Panc1 (cell line): Measurements from ENCODE around the gene PNKP. TPM values are rescaled to one million over a fixed set of nuclear protein-coding genes. Genes with fewer than 3 reads are reported as not detected.

ENCODE experiments used
- ATAC-seq: fragments of 200-7000 bp; cut with Tn5 transposase; 2 replicates; pipeline ENCODE4 v1.9.1; 2020; ENCODE audit warnings: mild to moderate bottlenecking, moderate library complexity
- BruUV-seq: library from RNA; stranded (reverse); fragments of 400-500 nt; replicated peaks from 2 replicates; lab custom pipeline; 2021; lab: Mats Ljungman, UMichigan
- CTCF ChIA-PET: fragments of 300-600 bp; sonication (Branson Sonifier 250); formaldehyde crosslinking; loops from one replicate; lab custom pipeline; 2022; ENCODE audit warnings: antibody characterized with exemption; lab: Charles Lee
- POLR2A ChIA-PET: fragments of 300-600 bp; sonication (Branson Sonifier 250); formaldehyde crosslinking; loops from one replicate; lab custom pipeline; 2022; ENCODE audit warnings: antibody characterized with exemption; lab: Charles Lee
- DNase-seq: peaks from one replicate; pipeline ENCODE4 v3.0.0-alpha.2; 2010; ENCODE audit warnings: low read depth, low spot score
- H3K27ac ChIP-seq: 2 replicates; pipeline ENCODE4 v1.5.1; 2011; ENCODE audit warnings: mild to moderate bottlenecking, low read length, inconsistent platforms
- H3K27me3 ChIP-seq: fragments of 200-500 bp; sonication (Bioruptor generic); 2 replicates; pipeline ENCODE4 v1.6.0; 2014; ENCODE audit warnings: low read length, inconsistent platforms; ENCODE audit not compliant: control insufficient read depth, insufficient read depth
- H3K36me3 ChIP-seq: fragments of 200-500 bp; sonication (Bioruptor generic); 2 replicates; pipeline ENCODE4 v1.5.1; 2014; ENCODE audit warnings: inconsistent platforms, mild to moderate bottlenecking, low read length, moderate library complexity; ENCODE audit not compliant: control insufficient read depth, insufficient read depth
- H3K4me1 ChIP-seq: 2 replicates; pipeline ENCODE4 v1.5.1; 2011; ENCODE audit warnings: inconsistent platforms, mild to moderate bottlenecking, low read length, moderate library complexity; ENCODE audit not compliant: control insufficient read depth, insufficient read depth
- H3K4me3 ChIP-seq, 2 experiments: 2 replicates each; pipeline ENCODE4 v1.5.1; 2011 to 2012; ENCODE audit warnings: low read depth in 2 of 2, low read length in 2 of 2, mild to moderate bottlenecking in 2 of 2, inconsistent platforms in 1 of 2, moderate library complexity in 1 of 2
- H3K9me3 ChIP-seq: fragments of 200-500 bp; sonication (Bioruptor generic); 2 replicates; pipeline ENCODE4 v1.5.1; 2014; ENCODE audit warnings: low read depth, mild to moderate bottlenecking, inconsistent platforms, low read length, moderate library complexity; ENCODE audit not compliant: control insufficient read depth, insufficient read depth
- POLR2AphosphoS5 ChIP-seq: IDR thresholded peaks from 2 replicates; pipeline ENCODE4 v1.6.1; 2012; ENCODE audit warnings: mild to moderate bottlenecking, low read depth, low read length, moderate library complexity
- SIN3A ChIP-seq: IDR thresholded peaks from 2 replicates; pipeline ENCODE4 v1.6.1; 2012; ENCODE audit warnings: low read depth, mild to moderate bottlenecking, low read length, moderate library complexity, borderline replicate concordance; ENCODE audit not compliant: insufficient read depth
- TCF7L2 ChIP-seq: IDR thresholded peaks from 2 replicates; pipeline ENCODE4 v1.6.1; 2011; ENCODE audit warnings: mild to moderate bottlenecking, low read depth, low read length, inconsistent platforms
- in situ Hi-C: cut with HindIII; loops from 2 replicates; pipeline ENCODE4 v1.10.0; 2016; ENCODE audit warnings: low sequenced_read_pairs, low pct_unique_long_range_greater_than_20kb
- intact Hi-C: fragments of 100-400 bp; cut with micrococcal nuclease; formaldehyde crosslinking; loops from one replicate; pipeline ENCODE4 v1.10.0; 2022; ENCODE audit not compliant: unreplicated experiment
- total RNA-seq: library from RNA; stranded (reverse); gene quantifications from one replicate; pipeline ENCODE4 v1.2.1, GENCODE V29; 2021; ENCODE audit not compliant: unreplicated experiment
- TF ChIP-seq, protein P1 (sequence below), 2 experiments: IDR thresholded peaks; 2 replicates each; pipeline ENCODE4 v1.6.1; 2011 to 2012; ENCODE audit warnings: low read depth in 2 of 2, control low read depth in 1 of 2, low read length in 1 of 2, mild to moderate bottlenecking in 1 of 2, moderate library complexity in 1 of 2; ENCODE audit not compliant: insufficient read depth in 1 of 2
- TF ChIP-seq, protein P2 (sequence below): fragments of 450-650 bp; IDR thresholded peaks from 2 replicates; pipeline ENCODE4 v1.5.1; 2017; ENCODE audit warnings: mild to moderate bottlenecking

The PNKP gene
- total RNA-seq, 1 experiment from 2014 or later = 76.7 TPM

DNA sequence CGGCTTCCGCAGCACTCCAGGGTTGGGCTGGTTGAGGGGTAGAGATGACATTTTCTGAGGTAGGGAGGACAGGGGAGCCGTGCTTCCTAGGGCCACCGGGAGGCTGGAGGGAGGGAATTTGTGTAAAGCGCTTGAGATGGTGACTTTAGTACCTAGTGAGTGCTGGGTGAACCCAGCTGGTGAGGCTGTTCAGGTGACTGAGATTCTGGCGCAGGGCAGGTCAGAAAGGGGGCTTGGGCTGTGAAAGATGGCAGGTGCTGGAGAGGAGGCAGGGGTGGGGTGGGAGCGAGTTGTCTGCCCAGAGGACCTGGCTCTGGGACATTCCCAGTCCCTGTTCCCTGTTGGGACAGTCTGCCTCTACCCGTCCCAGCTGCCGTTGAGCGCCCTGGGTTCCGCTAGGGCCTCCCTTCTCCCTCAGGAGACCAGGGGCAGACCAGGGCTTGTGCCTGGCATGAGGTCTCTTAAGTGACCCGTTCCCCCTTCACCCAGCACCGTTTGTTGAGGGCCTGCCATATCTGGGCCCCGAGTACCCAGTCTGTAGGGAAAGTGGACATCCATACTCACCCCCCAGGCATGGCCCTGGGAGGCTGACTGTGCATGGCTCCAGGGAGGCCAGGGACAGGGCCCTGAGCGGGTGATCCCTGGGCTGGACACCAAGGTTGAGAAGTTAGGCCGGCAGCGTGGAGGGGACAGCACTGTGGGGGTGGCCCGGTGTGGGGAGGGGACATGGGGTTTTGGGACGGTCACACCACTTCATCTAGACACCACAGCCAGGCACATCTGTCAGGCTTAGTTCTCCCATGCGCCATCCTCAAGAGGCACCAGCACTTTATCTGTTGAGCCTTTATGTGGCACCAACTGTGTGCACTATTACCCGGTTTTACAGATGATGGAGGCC lies 11.5 kb downstream of the PNKP start:
- H3K9me3 ChIP-seq = no peaks in the 10 kb centered on the region
- ATAC-seq = 0 out of 2 replicates have a peak, but pooled peaks have one; percentile 2
- intact Hi-C loops (no loop called here), in situ Hi-C loops (no loop called here)
- peak overlapping the region; percentile 39; the same call in 1 of the 2 replicates for H3K27ac ChIP-seq
- ChIA-PET POLR2A (no interaction called here), CTCF (no interaction called here)
- no peaks in the 10 kb centered on the region for H3K36me3 ChIP-seq
- TF ChIP-seq POLR2AphosphoS5 (peak; percentile 17; the same call in 1 of the 2 replicates), SIN3A (peak; percentile 34), TCF7L2 (no peak)
- BruUV-seq = TSS peak; percentile 54
- H3K4me3 ChIP-seq = no peak overlapping the region
- DNase-seq = no peak
- H3K27me3 ChIP-seq = no peaks in the 10 kb centered on the region
- peaks cover 40% of the 10 kb centered on the region for H3K4me1 ChIP-seq

DNA sequence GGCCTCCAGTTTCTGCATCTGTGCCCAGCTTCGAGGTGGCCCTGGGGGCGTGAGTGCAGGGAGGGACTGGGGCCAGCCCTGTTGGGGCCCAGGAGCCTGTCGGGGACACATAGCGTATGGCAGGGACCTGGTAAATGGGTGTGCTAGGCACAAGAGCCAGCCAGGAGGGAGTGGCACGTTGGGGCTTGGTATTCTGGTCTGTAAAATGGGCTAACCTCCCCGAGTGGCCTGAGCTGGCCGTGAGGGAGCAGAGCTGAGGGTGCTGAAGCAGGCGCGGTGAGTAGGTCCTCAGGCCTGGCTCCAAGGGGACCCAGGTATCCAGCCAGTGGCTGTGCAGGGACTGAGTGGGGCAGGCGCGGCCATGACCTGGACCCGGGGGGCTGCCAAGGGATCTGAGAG lies 12.1 kb downstream of the PNKP start:
- H3K27ac ChIP-seq = peak overlapping the region; percentile 39; the same call in 1 of the 2 replicates
- no peak for DNase-seq
- no peaks in the 10 kb centered on the region for H3K27me3 ChIP-seq
- ATAC-seq = no peak
- no TSS peak for BruUV-seq
- intact Hi-C loops (no loop called here), in situ Hi-C loops (no loop called here)
- no peak overlapping the region for H3K4me3 ChIP-seq
- TF ChIP-seq, protein P1, sequence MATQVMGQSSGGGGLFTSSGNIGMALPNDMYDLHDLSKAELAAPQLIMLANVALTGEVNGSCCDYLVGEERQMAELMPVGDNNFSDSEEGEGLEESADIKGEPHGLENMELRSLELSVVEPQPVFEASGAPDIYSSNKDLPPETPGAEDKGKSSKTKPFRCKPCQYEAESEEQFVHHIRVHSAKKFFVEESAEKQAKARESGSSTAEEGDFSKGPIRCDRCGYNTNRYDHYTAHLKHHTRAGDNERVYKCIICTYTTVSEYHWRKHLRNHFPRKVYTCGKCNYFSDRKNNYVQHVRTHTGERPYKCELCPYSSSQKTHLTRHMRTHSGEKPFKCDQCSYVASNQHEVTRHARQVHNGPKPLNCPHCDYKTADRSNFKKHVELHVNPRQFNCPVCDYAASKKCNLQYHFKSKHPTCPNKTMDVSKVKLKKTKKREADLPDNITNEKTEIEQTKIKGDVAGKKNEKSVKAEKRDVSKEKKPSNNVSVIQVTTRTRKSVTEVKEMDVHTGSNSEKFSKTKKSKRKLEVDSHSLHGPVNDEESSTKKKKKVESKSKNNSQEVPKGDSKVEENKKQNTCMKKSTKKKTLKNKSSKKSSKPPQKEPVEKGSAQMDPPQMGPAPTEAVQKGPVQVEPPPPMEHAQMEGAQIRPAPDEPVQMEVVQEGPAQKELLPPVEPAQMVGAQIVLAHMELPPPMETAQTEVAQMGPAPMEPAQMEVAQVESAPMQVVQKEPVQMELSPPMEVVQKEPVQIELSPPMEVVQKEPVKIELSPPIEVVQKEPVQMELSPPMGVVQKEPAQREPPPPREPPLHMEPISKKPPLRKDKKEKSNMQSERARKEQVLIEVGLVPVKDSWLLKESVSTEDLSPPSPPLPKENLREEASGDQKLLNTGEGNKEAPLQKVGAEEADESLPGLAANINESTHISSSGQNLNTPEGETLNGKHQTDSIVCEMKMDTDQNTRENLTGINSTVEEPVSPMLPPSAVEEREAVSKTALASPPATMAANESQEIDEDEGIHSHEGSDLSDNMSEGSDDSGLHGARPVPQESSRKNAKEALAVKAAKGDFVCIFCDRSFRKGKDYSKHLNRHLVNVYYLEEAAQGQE (IDR thresholded peaks at IDR 0.05; ENCODE audit: insufficient read depth in 1 of 2, low read depth in 2 of 2, low read length in 1 of 2) = no peak
- no peak for TF ChIP-seq POLR2AphosphoS5
- no peak for TF ChIP-seq SIN3A
- TF ChIP-seq, protein P2, sequence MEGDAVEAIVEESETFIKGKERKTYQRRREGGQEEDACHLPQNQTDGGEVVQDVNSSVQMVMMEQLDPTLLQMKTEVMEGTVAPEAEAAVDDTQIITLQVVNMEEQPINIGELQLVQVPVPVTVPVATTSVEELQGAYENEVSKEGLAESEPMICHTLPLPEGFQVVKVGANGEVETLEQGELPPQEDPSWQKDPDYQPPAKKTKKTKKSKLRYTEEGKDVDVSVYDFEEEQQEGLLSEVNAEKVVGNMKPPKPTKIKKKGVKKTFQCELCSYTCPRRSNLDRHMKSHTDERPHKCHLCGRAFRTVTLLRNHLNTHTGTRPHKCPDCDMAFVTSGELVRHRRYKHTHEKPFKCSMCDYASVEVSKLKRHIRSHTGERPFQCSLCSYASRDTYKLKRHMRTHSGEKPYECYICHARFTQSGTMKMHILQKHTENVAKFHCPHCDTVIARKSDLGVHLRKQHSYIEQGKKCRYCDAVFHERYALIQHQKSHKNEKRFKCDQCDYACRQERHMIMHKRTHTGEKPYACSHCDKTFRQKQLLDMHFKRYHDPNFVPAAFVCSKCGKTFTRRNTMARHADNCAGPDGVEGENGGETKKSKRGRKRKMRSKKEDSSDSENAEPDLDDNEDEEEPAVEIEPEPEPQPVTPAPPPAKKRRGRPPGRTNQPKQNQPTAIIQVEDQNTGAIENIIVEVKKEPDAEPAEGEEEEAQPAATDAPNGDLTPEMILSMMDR = no peak
- no peak for TF ChIP-seq TCF7L2
- H3K4me1 ChIP-seq = peaks cover 33% of the 10 kb centered on the region
- H3K36me3 ChIP-seq = no peaks in the 10 kb centered on the region
- no peaks in the 10 kb centered on the region for H3K9me3 ChIP-seq
- CTCF ChIA-PET = no interaction called here
- POLR2A ChIA-PET = no interaction called here
